Osteoblast (primary cell): ENCODE measurements around the gene SLC49A3. TPM values are rescaled to one million over a fixed set of nuclear protein-coding genes. Genes with fewer than 3 reads are reported as not detected.

Source experiments
- DNase-seq: peaks from one replicate; pipeline ENCODE4 v3.0.0; 2011; ENCODE audit warnings: low spot score, mixed read lengths; ENCODE audit not compliant: insufficient read length; ENCODE audit errors: missing footprints
- H2AFZ ChIP-seq: 2 replicates; pipeline ENCODE4 v1.6.0; 2011; ENCODE audit warnings: mild to moderate bottlenecking, low read length
- H3K27ac ChIP-seq: 2 replicates; pipeline ENCODE4 v1.5.1; 2011; ENCODE audit warnings: mild to moderate bottlenecking, low read depth, low read length, moderate library complexity
- H3K27me3 ChIP-seq: 2 replicates; pipeline ENCODE4 v1.6.0; 2012; ENCODE audit warnings: mild to moderate bottlenecking, control low read depth, inconsistent platforms, low read length, moderate library complexity; ENCODE audit not compliant: insufficient read depth
- H3K36me3 ChIP-seq: 2 replicates; pipeline ENCODE4 v1.5.1; 2011; ENCODE audit warnings: mild to moderate bottlenecking, low read length, control low read depth, moderate library complexity; ENCODE audit not compliant: insufficient read depth
- H3K4me1 ChIP-seq: 2 replicates; pipeline ENCODE4 v1.5.1; 2011; ENCODE audit warnings: mild to moderate bottlenecking, low read length, control low read depth, moderate library complexity; ENCODE audit not compliant: insufficient read depth
- H3K4me2 ChIP-seq: 2 replicates; pipeline ENCODE4 v1.6.0; 2011; ENCODE audit warnings: mild to moderate bottlenecking, low read length; ENCODE audit not compliant: insufficient read depth
- H3K4me3 ChIP-seq: fragments of 200-600 bp; sonication (generic); 3 replicates; pipeline ENCODE4 v1.5.1; 2012; ENCODE audit warnings: mild to moderate bottlenecking, low read length, inconsistent platforms; ENCODE audit not compliant: insufficient read depth
- H3K79me2 ChIP-seq: 2 replicates; pipeline ENCODE4 v1.6.0; 2012; ENCODE audit warnings: mild to moderate bottlenecking, low read length, control low read depth, inconsistent platforms; ENCODE audit not compliant: insufficient read depth
- H3K9me3 ChIP-seq: 2 replicates; pipeline ENCODE4 v1.5.1; 2011; ENCODE audit warnings: low read depth, low read length, control low read depth
- H4K20me1 ChIP-seq: 2 replicates; pipeline ENCODE4 v1.6.0; 2012; ENCODE audit warnings: mild to moderate bottlenecking, low read length, control low read depth; ENCODE audit not compliant: insufficient read depth
- CTCF ChIP-seq: IDR thresholded peaks from 2 replicates; pipeline ENCODE4 v1.5.1; 2011; ENCODE audit warnings: mild to moderate bottlenecking, low read depth, low read length, moderate library complexity; ENCODE audit errors: extremely low read depth
- total RNA-seq: library from RNA; depleted of rRNA; stranded (reverse); fragments of >200 nt; gene quantifications from 2 replicates; pipeline ENCODE4 v1.2.3, GENCODE V29; 2012

The SLC49A3 gene
- total RNA-seq, 1 donor, result 11.6 TPM

- H4K20me1 ChIP-seq, result no peaks in the 10 kb centered on the region
Observed at GRCh38 chr4:667545-667925, 21.4 kb downstream of the SLC49A3 start.

GRCh38 chr4:666822-667544 is 22.0 kb downstream of the SLC49A3 start:
- Histone ChIP-seq H3K27ac (no peak overlapping the region), H3K9me3 (no peaks in the 10 kb centered on the region), H2AFZ (no peak overlapping the region), H3K4me3 (no peak overlapping the region), H3K79me2 (no peaks in the 10 kb centered on the region), H3K4me2 (no peak overlapping the region), H3K36me3 (peaks cover 7% of the 10 kb centered on the region), H3K27me3 (peaks cover 13% of the 10 kb centered on the region), H3K4me1 (no peaks in the 10 kb centered on the region), H4K20me1 (no peaks in the 10 kb centered on the region)
- TF ChIP-seq CTCF, result no peak
- no peak for DNase-seq

More at GRCh38 chr4:667545-667925, 21.4 kb downstream of the SLC49A3 start:
- Histone ChIP-seq H2AFZ (no peak overlapping the region), H3K4me1 (no peaks in the 10 kb centered on the region), H3K27me3 (peaks cover 13% of the 10 kb centered on the region), H3K27ac (no peak overlapping the region), H3K9me3 (no peaks in the 10 kb centered on the region), H3K4me2 (no peak overlapping the region), H3K36me3 (peaks cover 12% of the 10 kb centered on the region), H3K79me2 (no peaks in the 10 kb centered on the region), H3K4me3 (no peak overlapping the region)
- DNase-seq, result no peak
- no peak for TF ChIP-seq CTCF

GRCh38 chr4:666436-666810 is 22.5 kb downstream of the SLC49A3 start:
- no peak overlapping the region for H3K27ac ChIP-seq
- no peaks in the 10 kb centered on the region for H4K20me1 ChIP-seq
- H3K79me2 ChIP-seq, result no peaks in the 10 kb centered on the region
- no peak overlapping the region for H2AFZ ChIP-seq
- no peaks in the 10 kb centered on the region for H3K9me3 ChIP-seq
- no peak for DNase-seq
- no peak overlapping the region for H3K4me2 ChIP-seq
- H3K36me3 ChIP-seq, result peaks cover under 1% of the 10 kb centered on the region
- no peak for TF ChIP-seq CTCF
- H3K27me3 ChIP-seq, result peaks cover 13% of the 10 kb centered on the region
- H3K4me1 ChIP-seq, result no peaks in the 10 kb centered on the region
- no peak overlapping the region for H3K4me3 ChIP-seq

GRCh38 chr4:665751-666435 is 23.1 kb downstream of the SLC49A3 start:
- H4K20me1 ChIP-seq, result no peaks in the 10 kb centered on the region
- TF ChIP-seq CTCF, result no peak
- no peak overlapping the region for H2AFZ ChIP-seq
- no peaks in the 10 kb centered on the region for H3K79me2 ChIP-seq
- no peak overlapping the region for H3K27ac ChIP-seq
- H3K4me1 ChIP-seq, result no peaks in the 10 kb centered on the region
- H3K27me3 ChIP-seq, result peaks cover 13% of the 10 kb centered on the region
- H3K4me3 ChIP-seq, result no peak overlapping the region
- H3K36me3 ChIP-seq, result no peaks in the 10 kb centered on the region
- no peaks in the 10 kb centered on the region for H3K9me3 ChIP-seq
- H3K4me2 ChIP-seq, result no peak overlapping the region
- DNase-seq, result no peak
